ENCODE data around the gene MMP7.

GRCh38 chr11:102564110-102564509 is 33.6 kb upstream of the MMP7 start:
- TF ChIP-seq, protein P1, sequence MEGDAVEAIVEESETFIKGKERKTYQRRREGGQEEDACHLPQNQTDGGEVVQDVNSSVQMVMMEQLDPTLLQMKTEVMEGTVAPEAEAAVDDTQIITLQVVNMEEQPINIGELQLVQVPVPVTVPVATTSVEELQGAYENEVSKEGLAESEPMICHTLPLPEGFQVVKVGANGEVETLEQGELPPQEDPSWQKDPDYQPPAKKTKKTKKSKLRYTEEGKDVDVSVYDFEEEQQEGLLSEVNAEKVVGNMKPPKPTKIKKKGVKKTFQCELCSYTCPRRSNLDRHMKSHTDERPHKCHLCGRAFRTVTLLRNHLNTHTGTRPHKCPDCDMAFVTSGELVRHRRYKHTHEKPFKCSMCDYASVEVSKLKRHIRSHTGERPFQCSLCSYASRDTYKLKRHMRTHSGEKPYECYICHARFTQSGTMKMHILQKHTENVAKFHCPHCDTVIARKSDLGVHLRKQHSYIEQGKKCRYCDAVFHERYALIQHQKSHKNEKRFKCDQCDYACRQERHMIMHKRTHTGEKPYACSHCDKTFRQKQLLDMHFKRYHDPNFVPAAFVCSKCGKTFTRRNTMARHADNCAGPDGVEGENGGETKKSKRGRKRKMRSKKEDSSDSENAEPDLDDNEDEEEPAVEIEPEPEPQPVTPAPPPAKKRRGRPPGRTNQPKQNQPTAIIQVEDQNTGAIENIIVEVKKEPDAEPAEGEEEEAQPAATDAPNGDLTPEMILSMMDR (IDR thresholded peaks at IDR 0.05), result no peak
- no peak for TF ChIP-seq POLR2A (IDR thresholded peaks at IDR 0.05)

Data from thyroid gland (tissue), 4 donors.